DOHH2 (cell line): ENCODE results near the gene VSIR.

Source experiments
- H3F3A ChIP-seq: fragments of 200-600 bp; sonication (generic), shearing (Covaris generic); 2 replicates; pipeline ENCODE4 v1.6.0; 2016; ENCODE audit warnings: antibody characterized with exemption, mild to moderate bottlenecking; ENCODE audit not compliant: control insufficient read depth, insufficient read depth
- H3K27ac ChIP-seq: fragments of 200-600 bp; sonication (generic); 2 replicates; pipeline ENCODE4 v1.5.1; 2014; ENCODE audit warnings: low read depth, mild to moderate bottlenecking, low read length, moderate library complexity
- H3K27me3 ChIP-seq: fragments of 200-600 bp; sonication (generic); 2 replicates; pipeline ENCODE4 v1.6.1; 2014; ENCODE audit warnings: mild to moderate bottlenecking, low read length, mixed read lengths; ENCODE audit not compliant: control insufficient read depth
- H3K36me3 ChIP-seq: fragments of 200-600 bp; sonication (generic); 2 replicates; pipeline ENCODE4 v1.6.1; 2014; ENCODE audit warnings: mild to moderate bottlenecking, low read length, moderate library complexity, mixed read lengths; ENCODE audit not compliant: control insufficient read depth
- H3K4me1 ChIP-seq: fragments of 200-600 bp; sonication (generic); 2 replicates; pipeline ENCODE4 v1.6.1; 2014; ENCODE audit warnings: mild to moderate bottlenecking, low read length, mixed read lengths; ENCODE audit not compliant: control insufficient read depth
- H3K4me2 ChIP-seq: fragments of 200-600 bp; sonication (generic); 2 replicates; pipeline ENCODE4 v1.6.0; 2014; ENCODE audit warnings: mild to moderate bottlenecking, low read length, moderate library complexity
- H3K4me3 ChIP-seq: fragments of 200-600 bp; sonication (generic); 2 replicates; pipeline ENCODE4 v1.5.1; 2014; ENCODE audit warnings: mild to moderate bottlenecking, low read length, mixed read lengths
- H3K79me2 ChIP-seq: fragments of 200-600 bp; sonication (generic); 2 replicates; pipeline ENCODE4 v1.6.1; 2014; ENCODE audit warnings: mild to moderate bottlenecking, low read length, mixed read lengths; ENCODE audit not compliant: control insufficient read depth
- H3K9me2 ChIP-seq: fragments of 200-600 bp; sonication (generic); replicated peaks from 2 replicates; pipeline ENCODE4 v1.6.1; 2014; ENCODE audit warnings: mild to moderate bottlenecking, low read length, mixed read lengths; ENCODE audit not compliant: control insufficient read depth
- H3K9me3 ChIP-seq: fragments of 200-600 bp; sonication (generic); 2 replicates; pipeline ENCODE4 v1.6.1; 2014; ENCODE audit warnings: antibody characterized with exemption, low read length, mixed read lengths; ENCODE audit not compliant: control insufficient read depth, insufficient read depth
- H4K20me1 ChIP-seq: fragments of 200-600 bp; sonication (generic); 2 replicates; pipeline ENCODE4 v1.6.0; 2014; ENCODE audit warnings: low read depth, mild to moderate bottlenecking, antibody characterized with exemption, low read length, moderate library complexity; ENCODE audit not compliant: control insufficient read depth, insufficient read depth
- EZH2phosphoT487 ChIP-seq: fragments of 200-600 bp; sonication (generic); IDR thresholded peaks from 2 replicates; pipeline ENCODE4 v1.6.1; 2017; ENCODE audit warnings: borderline replicate concordance, mild to moderate bottlenecking, antibody characterized with exemption, low read length, moderate library complexity, mixed read lengths
- TF ChIP-seq, protein P1 (sequence below): fragments of 200-600 bp; sonication (generic); IDR thresholded peaks from one replicate; pipeline ENCODE4 v1.5.1; 2014; ENCODE audit warnings: antibody characterized with exemption, mild to moderate bottlenecking, low read depth, low read length; ENCODE audit not compliant: poor library complexity, severe bottlenecking

The VSIR gene

DNA sequence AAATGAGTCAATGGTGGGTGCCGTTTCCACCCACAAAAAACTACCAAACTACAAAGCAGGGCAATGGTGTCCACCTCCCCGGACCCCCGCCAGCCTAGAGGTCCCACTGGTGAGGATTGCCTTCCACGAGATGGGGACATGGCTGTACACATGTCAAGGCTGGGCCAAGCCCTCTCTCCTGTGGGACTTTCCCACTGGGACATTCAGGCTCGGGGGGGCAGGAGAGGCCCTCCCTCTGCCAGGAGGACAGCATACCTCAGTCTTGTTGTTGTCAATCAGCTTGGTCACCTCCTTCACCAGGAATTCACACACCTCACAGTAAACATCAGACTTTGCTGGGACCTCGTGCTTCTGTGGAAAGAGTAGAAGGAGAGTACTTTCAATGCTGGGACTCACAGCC is 46.7 kb upstream of the VSIR start:
- Histone ChIP-seq H3F3A (no peaks in the 10 kb centered on the region), H4K20me1 (no peaks in the 10 kb centered on the region), H3K36me3 (peaks cover 6% of the 10 kb centered on the region)

DNA sequence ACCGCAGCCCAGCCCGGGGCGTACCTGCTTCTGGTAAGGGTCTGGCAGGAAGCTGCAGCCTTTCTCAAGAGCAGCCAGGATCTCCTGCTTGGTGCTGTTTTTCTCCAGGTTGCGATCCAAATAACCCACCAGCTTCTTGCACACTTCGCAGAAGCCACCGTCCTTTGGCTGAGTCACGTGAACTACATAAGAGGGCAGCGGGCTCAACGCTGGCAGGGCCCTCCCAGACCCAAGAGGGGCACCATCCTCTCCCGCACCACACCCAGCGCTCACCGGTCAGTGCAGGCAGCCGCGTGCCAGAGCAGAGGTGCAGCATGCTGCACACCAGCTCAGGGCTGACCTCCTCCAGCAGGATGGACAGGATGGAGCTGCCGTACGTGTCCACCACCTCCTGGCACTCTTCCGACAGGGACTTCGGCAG is 46.1 kb upstream of the VSIR start:
- H3K4me2 ChIP-seq: no peak overlapping the region
- no peaks in the 10 kb centered on the region for H3K27me3 ChIP-seq
- H4K20me1 ChIP-seq: no peaks in the 10 kb centered on the region
- TF ChIP-seq, protein P1, sequence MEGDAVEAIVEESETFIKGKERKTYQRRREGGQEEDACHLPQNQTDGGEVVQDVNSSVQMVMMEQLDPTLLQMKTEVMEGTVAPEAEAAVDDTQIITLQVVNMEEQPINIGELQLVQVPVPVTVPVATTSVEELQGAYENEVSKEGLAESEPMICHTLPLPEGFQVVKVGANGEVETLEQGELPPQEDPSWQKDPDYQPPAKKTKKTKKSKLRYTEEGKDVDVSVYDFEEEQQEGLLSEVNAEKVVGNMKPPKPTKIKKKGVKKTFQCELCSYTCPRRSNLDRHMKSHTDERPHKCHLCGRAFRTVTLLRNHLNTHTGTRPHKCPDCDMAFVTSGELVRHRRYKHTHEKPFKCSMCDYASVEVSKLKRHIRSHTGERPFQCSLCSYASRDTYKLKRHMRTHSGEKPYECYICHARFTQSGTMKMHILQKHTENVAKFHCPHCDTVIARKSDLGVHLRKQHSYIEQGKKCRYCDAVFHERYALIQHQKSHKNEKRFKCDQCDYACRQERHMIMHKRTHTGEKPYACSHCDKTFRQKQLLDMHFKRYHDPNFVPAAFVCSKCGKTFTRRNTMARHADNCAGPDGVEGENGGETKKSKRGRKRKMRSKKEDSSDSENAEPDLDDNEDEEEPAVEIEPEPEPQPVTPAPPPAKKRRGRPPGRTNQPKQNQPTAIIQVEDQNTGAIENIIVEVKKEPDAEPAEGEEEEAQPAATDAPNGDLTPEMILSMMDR: no peak
- TF ChIP-seq EZH2phosphoT487: no peak
- no peak overlapping the region for H3K4me3 ChIP-seq
- H3K9me2 ChIP-seq: no peaks in the 10 kb centered on the region
- H3K4me1 ChIP-seq: peaks cover under 1% of the 10 kb centered on the region; the same call in 1 of the 2 replicates
- no peak overlapping the region for H3K27ac ChIP-seq
- peaks cover under 1% of the 10 kb centered on the region for H3K36me3 ChIP-seq
- H3F3A ChIP-seq: no peaks in the 10 kb centered on the region
- no peaks in the 10 kb centered on the region for H3K9me3 ChIP-seq
- H3K79me2 ChIP-seq: no peaks in the 10 kb centered on the region

More for the DNA sequence above, 46.7 kb upstream of the VSIR start:
- Histone ChIP-seq H3K79me2 (no peaks in the 10 kb centered on the region), H3K9me3 (no peaks in the 10 kb centered on the region), H3K9me2 (no peaks in the 10 kb centered on the region), H3K4me3 (no peak overlapping the region), H3K4me1 (peaks cover 5% of the 10 kb centered on the region; the same call in 1 of the 2 replicates), H3K27me3 (no peaks in the 10 kb centered on the region), H3K27ac (no peak overlapping the region), H3K4me2 (no peak overlapping the region)
- TF ChIP-seq, protein P1: no peak
- TF ChIP-seq EZH2phosphoT487: no peak

DNA sequence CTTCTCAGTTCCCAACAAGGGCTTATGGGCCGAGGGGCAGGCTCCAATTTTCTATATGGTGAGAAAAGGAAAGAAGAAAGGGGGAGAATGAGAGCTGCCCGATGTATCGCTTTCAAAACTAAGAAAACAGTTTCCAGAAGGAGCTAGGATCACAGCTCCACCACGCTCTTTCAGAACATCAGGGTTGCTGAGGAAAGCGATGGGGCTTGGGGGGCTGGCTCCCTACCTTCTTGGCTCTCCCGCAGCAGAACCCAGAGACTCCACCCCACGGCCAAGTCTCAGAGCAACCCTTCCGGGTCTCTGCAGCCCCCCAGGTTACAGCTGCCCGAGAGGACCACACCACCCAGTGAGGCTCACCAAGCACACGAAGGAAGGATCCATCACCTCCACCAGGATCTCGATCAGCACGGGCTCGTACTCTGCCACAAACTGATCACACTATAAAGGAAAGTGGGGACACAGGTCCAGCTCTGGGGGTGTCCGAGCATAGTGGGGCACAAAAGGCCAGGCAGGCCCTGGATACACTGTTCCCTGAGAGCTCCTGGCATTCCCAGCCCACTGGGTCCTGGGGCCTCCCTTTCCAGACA is 45.4 kb upstream of the VSIR start:
- no peak for TF ChIP-seq EZH2phosphoT487
- TF ChIP-seq, protein P1: no peak
- H3K27me3 ChIP-seq: no peaks in the 10 kb centered on the region
- no peaks in the 10 kb centered on the region; the same call in 1 of the 2 replicates for H3K36me3 ChIP-seq
- no peaks in the 10 kb centered on the region for H3K4me1 ChIP-seq
- no peak overlapping the region for H3K27ac ChIP-seq
- no peaks in the 10 kb centered on the region for H3F3A ChIP-seq
- H3K4me3 ChIP-seq: no peak overlapping the region
- no peaks in the 10 kb centered on the region for H4K20me1 ChIP-seq
- H3K79me2 ChIP-seq: no peaks in the 10 kb centered on the region
- H3K9me2 ChIP-seq: no peaks in the 10 kb centered on the region
- H3K9me3 ChIP-seq: no peaks in the 10 kb centered on the region
- H3K4me2 ChIP-seq: no peak overlapping the region
